OCI-LY7 (cell line): Measurements from ENCODE around the gene SSU72. TPM values are rescaled to one million over a fixed set of nuclear protein-coding genes. Genes with fewer than 3 reads are reported as not detected.

Experiments
- BruUV-seq: library from RNA; stranded (reverse); fragments of 400-500 nt; replicated peaks from 2 replicates; lab custom pipeline; 2021; lab: Mats Ljungman, UMichigan
- CTCF ChIA-PET: fragments of 300-600 bp; sonication (Branson Sonifier 250); formaldehyde crosslinking; loops from one replicate; lab custom pipeline; 2022; ENCODE audit warnings: antibody characterized with exemption; ENCODE audit not compliant: unreplicated experiment; lab: Charles Lee
- POLR2A ChIA-PET: fragments of 300-600 bp; sonication (Branson Sonifier 250); formaldehyde crosslinking; loops from one replicate; lab custom pipeline; 2022; ENCODE audit warnings: antibody characterized with exemption; lab: Charles Lee
- DNase-seq: peaks from one replicate; pipeline ENCODE4 v3.0.0-alpha.2; 2015; ENCODE audit warnings: low spot score
- H2AFZ ChIP-seq: fragments of 200-600 bp; sonication (generic), shearing (Covaris generic); 2 replicates; pipeline ENCODE4 v1.6.1; 2014; ENCODE audit warnings: mild to moderate bottlenecking, antibody characterized with exemption, low read length, moderate library complexity
- H3K27ac ChIP-seq: fragments of 200-600 bp; sonication (generic); 2 replicates; pipeline ENCODE4 v1.5.1; 2014; ENCODE audit warnings: mixed run types, low read depth, mild to moderate bottlenecking, moderate library complexity, low read length, inconsistent platforms; ENCODE audit not compliant: poor library complexity, severe bottlenecking
- H3K36me3 ChIP-seq: fragments of 200-600 bp; sonication (generic); 2 replicates; pipeline ENCODE4 v1.6.1; 2014; ENCODE audit warnings: mild to moderate bottlenecking, antibody characterized with exemption, low read length, moderate library complexity, mixed read lengths; ENCODE audit not compliant: insufficient read depth
- H3K4me1 ChIP-seq: fragments of 200-600 bp; sonication (generic); 2 replicates; pipeline ENCODE4 v1.5.1; 2014; ENCODE audit warnings: mild to moderate bottlenecking, low read length; ENCODE audit not compliant: insufficient read depth, poor library complexity, severe bottlenecking
- H3K4me2 ChIP-seq: fragments of 200-600 bp; sonication (generic); 2 replicates; pipeline ENCODE4 v1.6.1; 2014; ENCODE audit warnings: mild to moderate bottlenecking, low read length
- H3K4me3 ChIP-seq: fragments of 200-600 bp; sonication (generic); 2 replicates; pipeline ENCODE4 v1.5.1; 2014; ENCODE audit warnings: mild to moderate bottlenecking, low read depth, low read length; ENCODE audit not compliant: poor library complexity, severe bottlenecking
- H3K79me2 ChIP-seq: fragments of 200-600 bp; sonication (generic); 2 replicates; pipeline ENCODE4 v1.6.1; 2016; ENCODE audit warnings: low read depth, mild to moderate bottlenecking, low read length, moderate library complexity, mixed read lengths; ENCODE audit not compliant: insufficient read depth
- H3K9me2 ChIP-seq: fragments of 200-600 bp; sonication (generic); 2 replicates; pipeline ENCODE4 v1.6.1; 2016; ENCODE audit warnings: mild to moderate bottlenecking, low read length, mixed read lengths; ENCODE audit not compliant: insufficient read depth
- H3K9me3 ChIP-seq: fragments of 200-600 bp; sonication (generic); 2 replicates; pipeline ENCODE4 v1.6.1; 2014; ENCODE audit warnings: mild to moderate bottlenecking, mixed run types, low read length, mixed read lengths
- H4K20me1 ChIP-seq: fragments of 200-600 bp; sonication (generic); 2 replicates; pipeline ENCODE4 v1.6.1; 2014; ENCODE audit warnings: mild to moderate bottlenecking, antibody characterized with exemption, low read length, moderate library complexity, mixed read lengths; ENCODE audit not compliant: insufficient read depth
- CTCF ChIP-seq: fragments of 200-600 bp; sonication (generic); conservative IDR thresholded peaks from 2 replicates; pipeline ENCODE4 v1.5.1; 2014; ENCODE audit warnings: mild to moderate bottlenecking, antibody characterized with exemption, low read length, moderate library complexity, mixed read lengths
- EZH2phosphoT487 ChIP-seq: fragments of 200-600 bp; sonication (generic); IDR thresholded peaks from 2 replicates; pipeline ENCODE4 v1.6.1; 2018; ENCODE audit warnings: low read depth, borderline replicate concordance, mild to moderate bottlenecking, mixed run types, antibody characterized with exemption, low read length, moderate library complexity, mixed read lengths
- intact Hi-C: fragments of 100-400 bp; cut with micrococcal nuclease; formaldehyde crosslinking; loops from one replicate; pipeline ENCODE4 v1.10.0; 2022; ENCODE audit not compliant: unreplicated experiment
- total RNA-seq, 2 experiments: library from RNA; depleted of rRNA in 1 of 2; stranded (reverse); fragments of >200 nt in 1 of 2; shearing (Covaris generic) in 1 of 2; gene quantifications; 2 replicates each; pipeline ENCODE4 v1.2.3, GENCODE V29; 2014 to 2022

The SSU72 gene
- total RNA-seq, 2 experiments from 2014 or later = 97.7 to 149 TPM

- no peak overlapping the region for H2AFZ ChIP-seq
- no peaks in the 10 kb centered on the region for H3K9me3 ChIP-seq
- no peaks in the 10 kb centered on the region for H3K9me2 ChIP-seq
- H3K79me2 ChIP-seq = no peaks in the 10 kb centered on the region
- H3K4me1 ChIP-seq = no peaks in the 10 kb centered on the region
- H3K27ac ChIP-seq = no peak overlapping the region
- BruUV-seq = no TSS peak
- ChIA-PET POLR2A (no interaction called here), CTCF (no interaction called here)
- H4K20me1 ChIP-seq = no peaks in the 10 kb centered on the region
- no peak overlapping the region for H3K4me2 ChIP-seq
- no peak for TF ChIP-seq EZH2phosphoT487
- TF ChIP-seq CTCF = no peak
- intact Hi-C loops = no loop called here
- no peak for DNase-seq
- peaks cover 52% of the 10 kb centered on the region for H3K36me3 ChIP-seq
- no peak overlapping the region for H3K4me3 ChIP-seq
Measured at GRCh38 chr1:1543706-1544099, 31.0 kb downstream of the SSU72 start.

GRCh38 chr1:1542766-1543705 lies 31.6 kb downstream of the SSU72 start:
- Histone ChIP-seq H3K4me3 (no peak overlapping the region), H4K20me1 (no peaks in the 10 kb centered on the region), H3K4me2 (no peak overlapping the region), H3K79me2 (no peaks in the 10 kb centered on the region), H3K9me3 (no peaks in the 10 kb centered on the region), H3K36me3 (peaks cover 49% of the 10 kb centered on the region), H2AFZ (no peak overlapping the region), H3K27ac (no peak overlapping the region), H3K9me2 (no peaks in the 10 kb centered on the region), H3K4me1 (no peaks in the 10 kb centered on the region)
- TF ChIP-seq CTCF (no peak), EZH2phosphoT487 (no peak)
- no TSS peak for BruUV-seq
- intact Hi-C loops = no loop called here
- ChIA-PET POLR2A (no interaction called here), CTCF (no interaction called here)
- DNase-seq = no peak
